SK-N-SH (cell line): ENCODE measurements around the gene NEK6. TPM values are rescaled to one million over a fixed set of nuclear protein-coding genes. Genes with fewer than 3 reads are reported as not detected.

ENCODE experiments used
- CTCF ChIA-PET: fragments of 300-600, 350-600 bp; formaldehyde crosslinking; extraction: SDS; loops from one replicate; lab custom pipeline; 2021; lab: Yijun Ruan, JAX
- POLR2A ChIA-PET: fragments of 350-600 bp; sonication (Branson Sonifier 250); formaldehyde crosslinking; extraction: SDS; loops from one replicate; lab custom pipeline; 2020; ENCODE audit warnings: antibody characterized with exemption, inconsistent platforms; lab: Yijun Ruan, JAX
- DNase-seq: peaks from one replicate; pipeline ENCODE4 v3.0.0; 2012
- H2AFZ ChIP-seq: fragments of 200-600 bp; sonication (generic); 2 replicates; pipeline ENCODE4 v1.8.1; 2016; ENCODE audit warnings: antibody characterized with exemption, mild to moderate bottlenecking, low read depth
- H3F3A ChIP-seq: fragments of 200-600 bp; sonication (generic); replicated peaks from 2 replicates; pipeline ENCODE3; 2016; ENCODE audit warnings: antibody characterized with exemption, mild to moderate bottlenecking; ENCODE audit not compliant: insufficient read depth
- H3K27ac ChIP-seq, 2 experiments: fragments of 200-500 bp in 1 of 2; fragments of 200-600 bp in 1 of 2; sonication (Bioruptor generic) in 1 of 2; sonication (generic), shearing (Covaris generic) in 1 of 2; 2 replicates each; pipeline versions ENCODE4 v1.5.1 to v1.6.1; 2014 to 2016; ENCODE audit warnings: low read depth in 2 of 2, inconsistent platforms in 1 of 2, low read length in 1 of 2, mild to moderate bottlenecking in 1 of 2, mixed read lengths in 1 of 2
- H3K27me3 ChIP-seq: fragments of 200-600 bp; sonication (generic), shearing (Covaris generic); 2 replicates; pipeline ENCODE4 v1.6.1; 2016; ENCODE audit warnings: mixed run types; ENCODE audit not compliant: insufficient read depth
- H3K36me3 ChIP-seq, 2 experiments: fragments of 200-500 bp in 1 of 2; fragments of 200-600 bp in 1 of 2; sonication (Bioruptor generic) in 1 of 2; sonication (generic) in 1 of 2; replicated peaks in 1 of 2; 2 replicates each; pipeline versions ENCODE3 to v1.5.1; 2014 to 2016; ENCODE audit warnings: low read length in 1 of 2, mild to moderate bottlenecking in 1 of 2; ENCODE audit not compliant: insufficient read depth in 2 of 2, control insufficient read depth in 1 of 2
- H3K4me1 ChIP-seq, 2 experiments: fragments of 200-500 bp in 1 of 2; fragments of 200-600 bp in 1 of 2; sonication (Bioruptor generic) in 1 of 2; sonication (generic), shearing (Covaris generic) in 1 of 2; 2 replicates each; pipeline versions ENCODE4 v1.5.1 to v1.6.1; 2014 to 2016; ENCODE audit warnings: low read depth in 1 of 2, low read length in 1 of 2, mixed run types in 1 of 2; ENCODE audit not compliant: insufficient read depth in 2 of 2, control insufficient read depth in 1 of 2
- H3K4me2 ChIP-seq: fragments of 200-600 bp; sonication (generic), shearing (Covaris generic); 2 replicates; pipeline ENCODE4 v1.6.1; 2017; ENCODE audit warnings: mixed run types
- H3K4me3 ChIP-seq, 2 experiments: fragments of 200-500 bp in 1 of 2; fragments of 200-600 bp in 1 of 2; sonication (Bioruptor generic) in 1 of 2; sonication (generic), shearing (Covaris generic) in 1 of 2; 2 replicates each; pipeline versions ENCODE4 v1.5.1 to v1.8.1; 2014 to 2016; ENCODE audit warnings: low read depth in 2 of 2, inconsistent platforms in 1 of 2, low read length in 1 of 2, mild to moderate bottlenecking in 1 of 2, mixed read lengths in 1 of 2, moderate library complexity in 1 of 2
- H3K79me2 ChIP-seq: fragments of 200-600 bp; sonication (generic); 2 replicates; pipeline ENCODE4 v1.8.1; 2017; ENCODE audit warnings: mild to moderate bottlenecking; ENCODE audit not compliant: insufficient read depth
- H3K9ac ChIP-seq: fragments of 200-600 bp; sonication (generic); 2 replicates; pipeline ENCODE4 v1.6.1; 2017; ENCODE audit warnings: mixed run types
- H3K9me2 ChIP-seq: fragments of 200-600 bp; sonication (generic); 2 replicates; pipeline ENCODE4 v1.6.1; 2017; ENCODE audit warnings: mixed run types
- H3K9me3 ChIP-seq: fragments of 200-600 bp; sonication (generic); 2 replicates; pipeline ENCODE4 v1.6.1; 2017; ENCODE audit warnings: mixed run types, mild to moderate bottlenecking, moderate library complexity
- H4K20me1 ChIP-seq: fragments of 200-600 bp; sonication (generic); 2 replicates; pipeline ENCODE4 v1.6.1; 2017; ENCODE audit warnings: mild to moderate bottlenecking, mixed run types; ENCODE audit not compliant: insufficient read depth
- EZH2phosphoT487 ChIP-seq: fragments of 200-600 bp; sonication (generic); IDR thresholded peaks from 2 replicates; pipeline ENCODE4 v1.6.1; 2017; ENCODE audit warnings: low read depth, mixed run types, mild to moderate bottlenecking, antibody characterized with exemption, moderate library complexity, borderline replicate concordance
- FOSL2 ChIP-seq: IDR thresholded peaks from 2 replicates; pipeline ENCODE4 v1.4.0; 2012; ENCODE audit warnings: low read depth, mild to moderate bottlenecking, moderate library complexity, borderline replicate concordance
- MEF2A ChIP-seq: IDR thresholded peaks from 2 replicates; pipeline ENCODE4 v1.4.0; 2012; ENCODE audit warnings: low read depth, borderline replicate concordance
- SIN3A ChIP-seq: IDR thresholded peaks from 2 replicates; pipeline ENCODE4 v1.6.1; 2012; ENCODE audit warnings: low read depth, mild to moderate bottlenecking, low read length, moderate library complexity, borderline replicate concordance
- SMC3 ChIP-seq: IDR thresholded peaks from 2 replicates; pipeline ENCODE4 v1.6.1; 2012; ENCODE audit warnings: low read depth, low read length, improper control_type of control experiment
- TAF1 ChIP-seq: IDR thresholded peaks from 2 replicates; pipeline ENCODE4 v1.6.1; 2012; ENCODE audit warnings: low read depth, mild to moderate bottlenecking, low read length, moderate library complexity, borderline replicate concordance
- YY1 ChIP-seq: IDR thresholded peaks from 2 replicates; pipeline ENCODE4 v1.4.0; 2012; ENCODE audit warnings: low read depth, mild to moderate bottlenecking
- WGBS: methylation state at CpG from one replicate; pipeline ENCODE4 v1.1.6; 2017; ENCODE audit warnings: low lambda C conversion rate; 5-methylcytosine and 5-hydroxymethylcytosine counted together
- polyA plus RNA-seq, 3 experiments: library from polyadenylated mRNA; depleted of rRNA; stranded (reverse); fragments of >200 nt; gene quantifications; 2 replicates each; pipeline ENCODE4 v1.2.3, GENCODE V29; 2012
- TF ChIP-seq, protein P1 (sequence below): fragments of 150-350 bp; IDR thresholded peaks from 2 replicates; pipeline ENCODE4 v1.6.1; 2016; ENCODE audit warnings: mild to moderate bottlenecking, low read depth, low read length
- TF ChIP-seq, protein P2 (sequence below): fragments of 150-350 bp; IDR thresholded peaks from 2 replicates; pipeline ENCODE4 v1.6.1; 2017; ENCODE audit warnings: antibody characterized with exemption, low read length, low read depth, borderline replicate concordance
- TF ChIP-seq, protein P3 (sequence below): IDR thresholded peaks from 2 replicates; pipeline ENCODE4 v1.6.1; 2012; ENCODE audit warnings: mild to moderate bottlenecking, low read depth, low read length, moderate library complexity
- TF ChIP-seq, protein P4 (sequence below): IDR thresholded peaks from 2 replicates; pipeline ENCODE4 v1.4.0; 2012; ENCODE audit warnings: low read depth, borderline replicate concordance

NEK6 gene
- polyA plus RNA-seq, 1 of the 3 experiments (the other 2 are of a cell fraction): 89.8 TPM

DNA sequence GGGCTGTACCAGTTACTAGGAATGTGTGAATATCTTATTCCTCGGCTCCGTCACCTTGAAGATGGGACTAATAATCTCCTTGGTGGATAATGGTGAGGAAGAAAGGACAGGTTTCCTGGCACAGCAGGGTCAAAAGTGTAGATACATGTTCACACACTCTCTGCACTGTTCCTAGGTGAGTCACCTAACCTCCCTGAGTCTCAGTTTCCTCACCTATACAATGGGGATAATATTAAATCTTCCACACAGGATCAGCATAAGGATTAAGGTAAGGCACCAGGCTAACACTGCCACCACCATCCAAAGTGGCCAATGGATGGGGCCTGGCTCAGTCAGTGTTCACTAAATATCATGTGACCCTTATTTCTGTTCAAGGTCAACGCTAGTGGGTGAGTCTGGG is 90.6 kb downstream of the NEK6 start:
- no peaks in the 10 kb centered on the region for H3K27me3 ChIP-seq
- H3K79me2 ChIP-seq: no peaks in the 10 kb centered on the region
- H3F3A ChIP-seq: peaks cover 38% of the 10 kb centered on the region
- H2AFZ ChIP-seq: no peak overlapping the region
- POLR2A ChIA-PET: interaction anchor here (0.6 kb wide), 1 partner anchor 43 kb away, joined by 4 read pairs; no protein-coding TSS in a partner anchor
- no peak overlapping the region for H3K4me3 ChIP-seq
- no peak overlapping the region for H3K4me2 ChIP-seq
- TF ChIP-seq, protein P1, sequence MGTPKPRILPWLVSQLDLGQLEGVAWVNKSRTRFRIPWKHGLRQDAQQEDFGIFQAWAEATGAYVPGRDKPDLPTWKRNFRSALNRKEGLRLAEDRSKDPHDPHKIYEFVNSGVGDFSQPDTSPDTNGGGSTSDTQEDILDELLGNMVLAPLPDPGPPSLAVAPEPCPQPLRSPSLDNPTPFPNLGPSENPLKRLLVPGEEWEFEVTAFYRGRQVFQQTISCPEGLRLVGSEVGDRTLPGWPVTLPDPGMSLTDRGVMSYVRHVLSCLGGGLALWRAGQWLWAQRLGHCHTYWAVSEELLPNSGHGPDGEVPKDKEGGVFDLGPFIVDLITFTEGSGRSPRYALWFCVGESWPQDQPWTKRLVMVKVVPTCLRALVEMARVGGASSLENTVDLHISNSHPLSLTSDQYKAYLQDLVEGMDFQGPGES: no peak
- TF ChIP-seq MEF2A (no peak), SMC3 (no peak), YY1 (no peak), SIN3A (no peak), FOSL2 (no peak), EZH2phosphoT487 (no peak), TAF1 (no peak)
- TF ChIP-seq, protein P2, sequence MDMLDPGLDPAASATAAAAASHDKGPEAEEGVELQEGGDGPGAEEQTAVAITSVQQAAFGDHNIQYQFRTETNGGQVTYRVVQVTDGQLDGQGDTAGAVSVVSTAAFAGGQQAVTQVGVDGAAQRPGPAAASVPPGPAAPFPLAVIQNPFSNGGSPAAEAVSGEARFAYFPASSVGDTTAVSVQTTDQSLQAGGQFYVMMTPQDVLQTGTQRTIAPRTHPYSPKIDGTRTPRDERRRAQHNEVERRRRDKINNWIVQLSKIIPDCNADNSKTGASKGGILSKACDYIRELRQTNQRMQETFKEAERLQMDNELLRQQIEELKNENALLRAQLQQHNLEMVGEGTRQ: no peak
- TF ChIP-seq, protein P3, sequence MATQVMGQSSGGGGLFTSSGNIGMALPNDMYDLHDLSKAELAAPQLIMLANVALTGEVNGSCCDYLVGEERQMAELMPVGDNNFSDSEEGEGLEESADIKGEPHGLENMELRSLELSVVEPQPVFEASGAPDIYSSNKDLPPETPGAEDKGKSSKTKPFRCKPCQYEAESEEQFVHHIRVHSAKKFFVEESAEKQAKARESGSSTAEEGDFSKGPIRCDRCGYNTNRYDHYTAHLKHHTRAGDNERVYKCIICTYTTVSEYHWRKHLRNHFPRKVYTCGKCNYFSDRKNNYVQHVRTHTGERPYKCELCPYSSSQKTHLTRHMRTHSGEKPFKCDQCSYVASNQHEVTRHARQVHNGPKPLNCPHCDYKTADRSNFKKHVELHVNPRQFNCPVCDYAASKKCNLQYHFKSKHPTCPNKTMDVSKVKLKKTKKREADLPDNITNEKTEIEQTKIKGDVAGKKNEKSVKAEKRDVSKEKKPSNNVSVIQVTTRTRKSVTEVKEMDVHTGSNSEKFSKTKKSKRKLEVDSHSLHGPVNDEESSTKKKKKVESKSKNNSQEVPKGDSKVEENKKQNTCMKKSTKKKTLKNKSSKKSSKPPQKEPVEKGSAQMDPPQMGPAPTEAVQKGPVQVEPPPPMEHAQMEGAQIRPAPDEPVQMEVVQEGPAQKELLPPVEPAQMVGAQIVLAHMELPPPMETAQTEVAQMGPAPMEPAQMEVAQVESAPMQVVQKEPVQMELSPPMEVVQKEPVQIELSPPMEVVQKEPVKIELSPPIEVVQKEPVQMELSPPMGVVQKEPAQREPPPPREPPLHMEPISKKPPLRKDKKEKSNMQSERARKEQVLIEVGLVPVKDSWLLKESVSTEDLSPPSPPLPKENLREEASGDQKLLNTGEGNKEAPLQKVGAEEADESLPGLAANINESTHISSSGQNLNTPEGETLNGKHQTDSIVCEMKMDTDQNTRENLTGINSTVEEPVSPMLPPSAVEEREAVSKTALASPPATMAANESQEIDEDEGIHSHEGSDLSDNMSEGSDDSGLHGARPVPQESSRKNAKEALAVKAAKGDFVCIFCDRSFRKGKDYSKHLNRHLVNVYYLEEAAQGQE: no peak
- TF ChIP-seq, protein P4, sequence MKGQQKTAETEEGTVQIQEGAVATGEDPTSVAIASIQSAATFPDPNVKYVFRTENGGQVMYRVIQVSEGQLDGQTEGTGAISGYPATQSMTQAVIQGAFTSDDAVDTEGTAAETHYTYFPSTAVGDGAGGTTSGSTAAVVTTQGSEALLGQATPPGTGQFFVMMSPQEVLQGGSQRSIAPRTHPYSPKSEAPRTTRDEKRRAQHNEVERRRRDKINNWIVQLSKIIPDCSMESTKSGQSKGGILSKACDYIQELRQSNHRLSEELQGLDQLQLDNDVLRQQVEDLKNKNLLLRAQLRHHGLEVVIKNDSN: no peak
- no peak for DNase-seq
- no peak overlapping the region for H3K27ac ChIP-seq
- 70% methylated on average over 3 of the region's 3 CpGs for WGBS
- H3K9ac ChIP-seq: no peak overlapping the region
- H3K9me3 ChIP-seq: no peaks in the 10 kb centered on the region
- H3K4me1 ChIP-seq: peaks cover 3 to 11% of the 10 kb centered on the region in 2 experiments; a peak in 2 of 4 replicates
- CTCF ChIA-PET: interaction anchor here (2.0 kb wide), 1 partner anchor 71 kb away, joined by 6 read pairs; no protein-coding TSS in a partner anchor
- H3K9me2 ChIP-seq: no peaks in the 10 kb centered on the region
- H4K20me1 ChIP-seq: peaks cover 10% of the 10 kb centered on the region; the same call in 1 of the 2 replicates
- H3K36me3 ChIP-seq: peaks cover 28 to 89% of the 10 kb centered on the region in 2 experiments
